NCI-H2107 treated with DMSO at 0.1 percent for 48 hours (cell line): ENCODE results near the gene SLC28A1.
A peak's percentile ranks its signal among the peaks of the same experiment; 100 is the strongest.
"Not testable (repeated sequence)": the region's sequence is repeated elsewhere in the genome, so short reads cannot be mapped to it uniquely, and the experiment has no call there.

Source experiments
- DNase-seq: peaks from one replicate; lab custom pipeline; 2025; ENCODE audit not compliant: unreplicated experiment; lab: John Stamatoyannopoulos, UW

The SLC28A1 gene

GRCh38 chr15:84909029-84909428 lies 24.6 kb downstream of the SLC28A1 start:
- no peak for DNase-seq

GRCh38 chr15:84909782-84910181 lies 25.3 kb downstream of the SLC28A1 start:
- DNase-seq = no peak

- DNase-seq = no peak
Measured at GRCh38 chr15:84910928-84911623, 26.6 kb downstream of the SLC28A1 start.

- DNase-seq = no peak
Measured at GRCh38 chr15:84911879-84912660, 27.6 kb downstream of the SLC28A1 start.

GRCh38 chr15:84913360-84913723 lies 28.9 kb downstream of the SLC28A1 start:
- no peak for DNase-seq

- no peak for DNase-seq
Measured at GRCh38 chr15:84914351-84914750, 29.9 kb downstream of the SLC28A1 start.

GRCh38 chr15:84914909-84915605 lies 30.6 kb downstream of the SLC28A1 start:
- DNase-seq = peak; percentile 85

GRCh38 chr15:84915606-84915958 lies 31.1 kb downstream of the SLC28A1 start:
- no peak for DNase-seq

- DNase-seq = no peak
Measured at GRCh38 chr15:84917452-84917851, 33.0 kb downstream of the SLC28A1 start.

- DNase-seq = no peak
Measured at GRCh38 chr15:84919106-84919667, 34.7 kb downstream of the SLC28A1 start.

GRCh38 chr15:84921121-84921520 lies 36.7 kb downstream of the SLC28A1 start:
- no peak for DNase-seq

GRCh38 chr15:84922530-84922929 lies 38.1 kb downstream of the SLC28A1 start:
- DNase-seq = no peak

GRCh38 chr15:84924077-84924731 lies 39.7 kb downstream of the SLC28A1 start:
- no peak for DNase-seq

- not testable (repeated sequence) for DNase-seq
Measured at GRCh38 chr15:84924821-84925569, 40.5 kb downstream of the SLC28A1 start.

GRCh38 chr15:84925906-84926305 lies 41.4 kb downstream of the SLC28A1 start:
- DNase-seq = no peak

GRCh38 chr15:84926491-84927230 lies 42.2 kb downstream of the SLC28A1 start:
- DNase-seq = no peak

- no peak for DNase-seq
Measured at GRCh38 chr15:84928843-84929168, 44.3 kb downstream of the SLC28A1 start.

- no peak for DNase-seq
Measured at GRCh38 chr15:84929795-84930603, 45.5 kb downstream of the SLC28A1 start.
